HG03095 (cell line): Measurements from ENCODE around the gene CD300C.
"Not testable (repeated sequence)": the region's sequence is repeated elsewhere in the genome, so short reads cannot be mapped to it uniquely, and the experiment has no call there.

Experiments
- ATAC-seq: cut with Tn5 transposase; IDR thresholded peaks from one replicate; pipeline ENCODE4 v1.9.1; 2021; ENCODE audit warnings: moderate library complexity; ENCODE audit not compliant: unreplicated experiment

Gene CD300C

GRCh38 chr17:74545843-74546230 lies at the start of gene CD300C:
Gene CD300C (minus strand): TSS chr17:74546115. CDS start chr17:74545782, 333 bp downstream.
- no peak for ATAC-seq

- no peak for ATAC-seq
Measured at GRCh38 chr17:74595037-74595750, 49.3 kb upstream of the CD300C start.

- ATAC-seq, result no peak
Measured at GRCh38 chr17:74592087-74592990, 46.4 kb upstream of the CD300C start, which contains the start of gene CD300LD. Gene CD300LD (minus strand): TSS chr17:74592283. CDS start chr17:74592202, 81 bp downstream.

- no peak for ATAC-seq
Measured at GRCh38 chr17:74591503-74591902, 45.6 kb upstream of the CD300C start.

GRCh38 chr17:74585711-74586110 lies 39.8 kb upstream of the CD300C start:
- no peak for ATAC-seq

GRCh38 chr17:74584292-74585060 lies 38.6 kb upstream of the CD300C start:
- ATAC-seq, result no peak

GRCh38 chr17:74582633-74583032 lies 36.7 kb upstream of the CD300C start:
- no peak for ATAC-seq

GRCh38 chr17:74579900-74580299 lies 34.0 kb upstream of the CD300C start:
- ATAC-seq, result no peak

- no peak for ATAC-seq
Measured at GRCh38 chr17:74578979-74579378, 33.1 kb upstream of the CD300C start.

- no peak for ATAC-seq
Measured at GRCh38 chr17:74574489-74575142, 28.7 kb upstream of the CD300C start.

GRCh38 chr17:74573635-74574034 lies 27.7 kb upstream of the CD300C start:
- not testable (repeated sequence) for ATAC-seq

GRCh38 chr17:74573169-74573568 lies 27.3 kb upstream of the CD300C start:
- ATAC-seq, result no peak

- ATAC-seq, result no peak
Measured at GRCh38 chr17:74571621-74572270, 25.8 kb upstream of the CD300C start.

GRCh38 chr17:74569020-74570003 lies 23.4 kb upstream of the CD300C start:
- no peak for ATAC-seq

GRCh38 chr17:74568106-74568873 lies 22.4 kb upstream of the CD300C start:
- no peak for ATAC-seq

GRCh38 chr17:74567397-74567796 lies 21.5 kb upstream of the CD300C start, which contains the start of gene CD300H:
Gene CD300H (minus strand): TSS chr17:74567509.
- no peak for ATAC-seq

- no peak for ATAC-seq
Measured at GRCh38 chr17:74566132-74566753, 20.3 kb upstream of the CD300C start.

GRCh38 chr17:74565126-74565525 lies 19.2 kb upstream of the CD300C start:
- ATAC-seq, result no peak
